ENCODE measurements around the gene NAA35.

DNA sequence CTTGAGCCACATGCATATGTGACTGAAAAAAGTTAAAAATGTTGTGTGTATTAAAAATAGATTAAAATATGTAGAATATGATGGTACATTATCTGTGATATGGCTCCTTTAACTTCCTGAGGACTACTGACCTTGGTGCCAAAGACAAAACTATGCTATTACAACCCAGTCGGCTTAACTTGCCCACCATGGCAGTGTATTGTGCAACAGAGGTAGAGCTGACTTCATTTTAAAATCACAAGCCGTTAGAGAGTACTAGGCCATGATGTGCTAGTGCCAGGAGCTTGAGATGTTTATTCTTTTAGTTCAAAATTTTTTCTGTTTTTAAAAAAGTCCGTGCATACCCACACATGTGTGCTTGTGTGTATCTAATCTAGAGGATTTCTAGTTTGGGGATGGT, 46.3 kb downstream of the NAA35 start:
- TF ChIP-seq CTCF (conservative IDR thresholded peaks at IDR 0.05 in 1 of 2, IDR thresholded peaks at IDR 0.05 in 1 of 2; ENCODE audit: extremely low read depth in 1 of 2, insufficient read depth in 1 of 2, low read depth in 1 of 2, low read length in 2 of 2) (no peak), EZH2 (IDR thresholded peaks at IDR 0.05; ENCODE audit: borderline replicate concordance, low read length) (no peak)

Data from mammary epithelial cell (primary cell).